Right lobe of liver (tissue), 6 donors: Measurements from ENCODE around the gene PLCL2. TPM values are rescaled to one million over a fixed set of nuclear protein-coding genes. Genes with fewer than 3 reads are reported as not detected.
A peak's percentile ranks its signal among the peaks of the same experiment; 100 is the strongest.
"Not testable (repeated sequence)": the region's sequence is repeated elsewhere in the genome, so short reads cannot be mapped to it uniquely, and the experiment has no call there.

Experiments used
- ATAC-seq, 4 donors: fragments of 200-7000 bp; cut with Tn5 transposase; one replicate each; pipeline ENCODE4 v1.9.1; 2020; ENCODE audit warnings: mild to moderate bottlenecking in 4 of 4, moderate library complexity in 4 of 4
- DNase-seq, 3 donors: peaks; one replicate each; pipeline ENCODE4 v3.0.0-alpha.2; 2020
- H3K27ac ChIP-seq, 3 donors: fragments of 200-600 bp; one replicate each; pipeline ENCODE4 v1.8.0; 2022
- H3K27me3 ChIP-seq, 2 donors: fragments of 200-600 bp; one replicate each; pipeline ENCODE4 v1.8.0; 2022
- H3K36me3 ChIP-seq, 4 donors: fragments of 200-600 bp; sonication (generic) in 1 of 4; one replicate each; pipeline versions ENCODE4 v1.5.1 to v1.8.0; 2017 to 2022; ENCODE audit warnings: control low read depth in 1 of 4
- H3K4me1 ChIP-seq, 4 donors: fragments of 200-600 bp; sonication (generic) in 1 of 4; one replicate each; pipeline versions ENCODE4 v1.5.1 to v1.8.0; 2017 to 2022; ENCODE audit warnings: control low read depth in 1 of 4
- H3K4me3 ChIP-seq, 3 donors: fragments of 200-600 bp; one replicate each; pipeline ENCODE4 v1.8.0; 2022
- H3K9me3 ChIP-seq, 4 donors: fragments of 200-600 bp; sonication (generic) in 1 of 4; one replicate each; pipeline versions ENCODE4 v1.5.1 to v1.8.0; 2017 to 2022; ENCODE audit warnings: control low read depth in 1 of 4
- CTCF ChIP-seq, 4 donors: fragments of 200-600 bp in 3 of 4; fragments of 450-650 bp in 1 of 4; IDR thresholded peaks; one replicate each; pipeline versions ENCODE4 v1.5.1 to v1.8.0; 2016 to 2022; ENCODE audit warnings: antibody characterized with exemption in 4 of 4, mild to moderate bottlenecking in 2 of 4
- POLR2A ChIP-seq: fragments of 450-650 bp; IDR thresholded peaks from one replicate; pipeline ENCODE4 v1.6.1; 2017; ENCODE audit warnings: antibody characterized with exemption, mild to moderate bottlenecking
- WGBS: methylation state at CpG from one replicate; pipeline ENCODE4 v1.1.6; 2018; ENCODE audit warnings: low coverage, low lambda C conversion rate; ENCODE audit not compliant: insufficient coverage; ENCODE audit errors: missing lambda C conversion rate; 5-methylcytosine and 5-hydroxymethylcytosine counted together
- intact Hi-C, 2 donors: fragments of 100-400 bp; cut with DNase I; formaldehyde crosslinking; loops; one replicate each; pipeline versions ENCODE4 v1.11.2 to v1.14.1; 2022
- total RNA-seq, 6 experiments: library from RNA; depleted of rRNA in 2 of 6; stranded (reverse); fragments of >200 nt in 2 of 6; fragmentation: NEBNext Ultra II Directional in 3 of 6; extraction: Animal tissue kit (Norgen Biotek cat#: 25700) in 3 of 6; gene quantifications; one replicate each; pipeline versions ENCODE4 v1.1.0 to v1.2.4, GENCODE V29; 2016 to 2023
- donor health status: DM: no; HTN: yes; CAD: no.
- donor health status: DM: no; HTN: no; CAD: no.
- donor health status: DM: no; HTN: no; CAD: no.
- donor health status: DM: no; HTN: yes; CAD: no.
- donor health status: DM: no; HTN: yes; CAD: no.

The PLCL2 gene
- total RNA-seq, 6 experiments from 2014 or later, result 4.6 to 8.2 (median 6.9) TPM

- DNase-seq, result peak in 1 of 3 donors; percentile 54
- intact Hi-C loops, result no loop called here
- Histone ChIP-seq H3K27ac (peak overlapping the region in 2 of 3 donors; percentile 17 to 69), H3K4me1 (peaks cover 0 to 5% (median 0%) of the 10 kb centered on the region in 4 donors), H3K9me3 (no peaks in the 10 kb centered on the region), H3K27me3 (no peaks in the 10 kb centered on the region), H3K4me3 (no peak overlapping the region), H3K36me3 (no peaks in the 10 kb centered on the region)
- TF ChIP-seq POLR2A, result no peak
- no peak for TF ChIP-seq CTCF (IDR thresholded peaks at IDR 0.05)
- ATAC-seq, result peak; percentile 81 to 93 (median 85)
- WGBS, result 25% methylated on average over 3 of the region's 4 CpGs
Measured at GRCh38 chr3:16978234-16978920, 93.6 kb downstream of the PLCL2 start.

GRCh38 chr3:16978921-16979271 is 94.1 kb downstream of the PLCL2 start:
- peaks cover 0 to 5% (median 0%) of the 10 kb centered on the region in 4 donors for H3K4me1 ChIP-seq
- peak; percentile 45 to 69 (median 63) for ATAC-seq
- H3K27ac ChIP-seq, result peak overlapping the region in 1 of 3 donors; percentile 17
- TF ChIP-seq CTCF (IDR thresholded peaks at IDR 0.05) (no peak), POLR2A (no peak)
- H3K27me3 ChIP-seq, result no peaks in the 10 kb centered on the region
- no peaks in the 10 kb centered on the region for H3K36me3 ChIP-seq
- whole genome bisulfite sequencing, result 12% methylated on average over 3 of the region's 3 CpGs
- DNase-seq, result no peak
- intact Hi-C loops, result no loop called here
- no peaks in the 10 kb centered on the region for H3K9me3 ChIP-seq
- H3K4me3 ChIP-seq, result no peak overlapping the region

- ATAC-seq, H3K27ac ChIP-seq, H3K36me3 ChIP-seq, H3K9me3 ChIP-seq, H3K4me3 ChIP-seq, H3K4me1 ChIP-seq, H3K27me3 ChIP-seq, intact Hi-C loops: not testable (repeated sequence)
- DNase-seq, result peak in 1 of 3 donors; percentile 55
- no CpG with 5 or more reads among the region's 43 CpGs for WGBS
Measured at GRCh38 chr3:16979769-16980515, 95.2 kb downstream of the PLCL2 start.

- H3K4me3 ChIP-seq, DNase-seq, H3K9me3 ChIP-seq, H3K36me3 ChIP-seq, ATAC-seq, intact Hi-C loops, H3K27me3 ChIP-seq, H3K27ac ChIP-seq, H3K4me1 ChIP-seq: not testable (repeated sequence)
- WGBS, result no CpG with 5 or more reads among the region's 26 CpGs
Measured at GRCh38 chr3:16980526-16980925, 95.8 kb downstream of the PLCL2 start.

- no peak for TF ChIP-seq CTCF (IDR thresholded peaks at IDR 0.05)
- intact Hi-C loops, result no loop called here
- H3K9me3 ChIP-seq, result no peaks in the 10 kb centered on the region
- H3K4me1 ChIP-seq, result peaks cover 0 to 14% (median 1%) of the 10 kb centered on the region in 4 donors
- no peak overlapping the region for H3K27ac ChIP-seq
- WGBS, result 63% methylated on average over 6 of the region's 6 CpGs
- no peaks in the 10 kb centered on the region for H3K27me3 ChIP-seq
- no peak overlapping the region for H3K4me3 ChIP-seq
- DNase-seq, result no peak
- ATAC-seq, result peak in 1 of 4 donors; percentile 46
- H3K36me3 ChIP-seq, result no peaks in the 10 kb centered on the region
Measured at GRCh38 chr3:16982460-16982859, 97.7 kb downstream of the PLCL2 start.
